ENCODE measurements around the gene CPT2.
"Not testable (repeated sequence)": the region's sequence is repeated elsewhere in the genome, so short reads cannot be mapped to it uniquely, and the experiment has no call there.

- not testable (repeated sequence) for TF ChIP-seq CTCF, POLR2A (IDR thresholded peaks at IDR 0.05)
Observed at GRCh38 chr1:53205496-53205895, 8.9 kb downstream of the CPT2 start.
